ENCODE results near the gene PTPN14. TPM values are rescaled to one million over a fixed set of nuclear protein-coding genes. Genes with fewer than 3 reads are reported as not detected.

The PTPN14 gene
- total RNA-seq, 1 experiment from 2014 or later, result 209 TPM

Other genes with a start within 250 kb of the PTPN14 start
- gene CENPF, start 51.6 kb upstream of the PTPN14 start, total RNA-seq (2021; ENCODE audit: unreplicated experiment), result 156 TPM

All from Panc1 (cell line).